IMR-90 (cell line): ENCODE measurements around the gene WWC2. TPM values are rescaled to one million over a fixed set of nuclear protein-coding genes. Genes with fewer than 3 reads are reported as not detected.

Experiments used
- ATAC-seq: fragments of 200-7000 bp; cut with Tn5 transposase; 2 replicates; pipeline ENCODE4 v1.9.1; 2020; ENCODE audit warnings: low read depth, mild to moderate bottlenecking, moderate library complexity
- BruUV-seq: library from RNA; stranded (reverse); fragments of 400-500 nt; replicated peaks from 2 replicates; lab custom pipeline; 2021; lab: Mats Ljungman, UMichigan
- CTCF ChIA-PET: fragments of 300-600 bp; formaldehyde crosslinking; extraction: SDS; loops from one replicate; lab custom pipeline; 2021; ENCODE audit warnings: antibody characterized with exemption; lab: Yijun Ruan, JAX
- POLR2A ChIA-PET: fragments of 300-600 bp; sonication (Branson Sonifier 250); formaldehyde crosslinking; loops from one replicate; lab custom pipeline; 2022; ENCODE audit warnings: antibody characterized with exemption; ENCODE audit not compliant: unreplicated experiment; lab: Charles Lee
- DNase-seq: peaks from one replicate; pipeline ENCODE4 v3.0.0; 2013
- H2AFZ ChIP-seq: replicated peaks from 2 replicates; pipeline ENCODE3; 2013; ENCODE audit warnings: low read length, mild to moderate bottlenecking; ENCODE audit not compliant: poor library complexity
- H2AK5ac ChIP-seq: 2 replicates; pipeline ENCODE4 v1.6.1; 2013; ENCODE audit warnings: low read depth, low read length, inconsistent platforms
- H2AK9ac ChIP-seq: replicated peaks from 2 replicates; pipeline ENCODE3; 2013; ENCODE audit warnings: mild to moderate bottlenecking, low read depth, low read length, moderate library complexity; ENCODE audit not compliant: poor library complexity
- H2BK120ac ChIP-seq: 2 replicates; pipeline ENCODE4 v1.6.1; 2013; ENCODE audit warnings: low read depth, low read length, inconsistent platforms
- H2BK15ac ChIP-seq: 3 replicates; pipeline ENCODE4 v1.6.1; 2013; ENCODE audit warnings: low read depth, low read length, inconsistent platforms
- H2BK20ac ChIP-seq: 2 replicates; pipeline ENCODE4 v1.6.1; 2013; ENCODE audit warnings: low read depth, mild to moderate bottlenecking, inconsistent platforms, low read length, moderate library complexity
- H2BK5ac ChIP-seq: 2 replicates; pipeline ENCODE4 v1.6.1; 2013; ENCODE audit warnings: mild to moderate bottlenecking, low read depth, low read length, inconsistent platforms; ENCODE audit not compliant: poor library complexity, severe bottlenecking
- H3K14ac ChIP-seq: replicated peaks from 2 replicates; pipeline ENCODE4 v1.6.1; 2013; ENCODE audit warnings: low read depth, low read length, inconsistent platforms
- H3K18ac ChIP-seq: 2 replicates; pipeline ENCODE4 v1.6.1; 2013; ENCODE audit warnings: low read depth, low read length, control low read depth
- H3K23ac ChIP-seq: 2 replicates; pipeline ENCODE4 v1.6.1; 2013; ENCODE audit warnings: low read depth, low read length, inconsistent platforms
- H3K27ac ChIP-seq: 2 replicates; pipeline ENCODE4 v1.5.1; 2013; ENCODE audit warnings: mild to moderate bottlenecking, control low read depth, low read length; ENCODE audit not compliant: insufficient read depth
- H3K27me3 ChIP-seq: 2 replicates; pipeline ENCODE4 v1.6.1; 2013; ENCODE audit warnings: low read length; ENCODE audit not compliant: control insufficient read depth, insufficient read depth
- H3K36me3 ChIP-seq: 2 replicates; pipeline ENCODE4 v1.6.1; 2013; ENCODE audit warnings: low read length, mixed read lengths; ENCODE audit not compliant: control insufficient read depth, insufficient read depth
- H3K4ac ChIP-seq: 2 replicates; pipeline ENCODE4 v1.6.1; 2013; ENCODE audit warnings: low read depth, low read length, inconsistent platforms
- H3K4me1 ChIP-seq: 2 replicates; pipeline ENCODE4 v1.6.1; 2013; ENCODE audit warnings: low read length, mixed read lengths; ENCODE audit not compliant: control insufficient read depth, insufficient read depth
- H3K4me2 ChIP-seq: 2 replicates; pipeline ENCODE4 v1.6.1; 2013; ENCODE audit warnings: low read depth, mild to moderate bottlenecking, control low read depth, low read length, moderate library complexity
- H3K4me3 ChIP-seq: 2 replicates; pipeline ENCODE4 v1.5.1; 2013; ENCODE audit warnings: low read depth, mild to moderate bottlenecking, control low read depth, low read length, moderate library complexity; ENCODE audit not compliant: insufficient read depth
- H3K56ac ChIP-seq: 2 replicates; pipeline ENCODE4 v1.6.1; 2013; ENCODE audit warnings: low read length, inconsistent platforms; ENCODE audit not compliant: insufficient read depth; ENCODE audit errors: extremely low read depth
- H3K79me1 ChIP-seq, 2 experiments: 2 replicates each; pipeline ENCODE4 v1.6.1; 2013; ENCODE audit warnings: low read length in 2 of 2, inconsistent platforms in 1 of 2, low read depth in 1 of 2
- H3K9ac ChIP-seq: 2 replicates; pipeline ENCODE4 v1.6.1; 2013; ENCODE audit warnings: low read depth, low read length, control low read depth
- H3K9me1 ChIP-seq: 2 replicates; pipeline ENCODE4 v1.6.1; 2013; ENCODE audit warnings: low read length, inconsistent platforms; ENCODE audit not compliant: insufficient read depth
- H3K9me3 ChIP-seq: 2 replicates; pipeline ENCODE4 v1.6.1; 2013; ENCODE audit warnings: low read length; ENCODE audit not compliant: control insufficient read depth, insufficient read depth
- H4K20me1 ChIP-seq: 2 replicates; pipeline ENCODE4 v1.6.1; 2013; ENCODE audit warnings: low read length, inconsistent platforms; ENCODE audit not compliant: insufficient read depth
- H4K5ac ChIP-seq: 2 replicates; pipeline ENCODE4 v1.6.1; 2013; ENCODE audit warnings: mild to moderate bottlenecking, low read depth, low read length, control low read depth
- H4K8ac ChIP-seq, 2 experiments: 2 replicates each; pipeline ENCODE4 v1.6.1; 2013; ENCODE audit warnings: low read depth in 2 of 2, low read length in 2 of 2, control low read depth in 1 of 2, inconsistent platforms in 1 of 2
- H4K91ac ChIP-seq: 2 replicates; pipeline ENCODE4 v1.6.1; 2013; ENCODE audit warnings: low read depth, low read length, inconsistent platforms; ENCODE audit not compliant: insufficient read depth
- CHD1 ChIP-seq: IDR thresholded peaks from 2 replicates; pipeline ENCODE4 v1.6.1; 2012; ENCODE audit warnings: low read depth, low read length, improper control_type of control experiment
- CTCF ChIP-seq: conservative IDR thresholded peaks from 2 replicates; pipeline ENCODE4 v1.5.1; 2012; ENCODE audit warnings: mild to moderate bottlenecking, low read depth, low read length, improper control_type of control experiment
- FOS ChIP-seq: fragments of 150-350 bp; IDR thresholded peaks from 2 replicates; pipeline ENCODE4 v1.6.1; 2016; ENCODE audit warnings: low read depth, low read length
- MAZ ChIP-seq: IDR thresholded peaks from 2 replicates; pipeline ENCODE4 v1.6.1; 2012; ENCODE audit warnings: low read depth, mild to moderate bottlenecking, low read length, improper control_type of control experiment, moderate library complexity, borderline replicate concordance
- MXI1 ChIP-seq: IDR thresholded peaks from 2 replicates; pipeline ENCODE4 v1.6.1; 2012; ENCODE audit warnings: low read depth, mild to moderate bottlenecking, low read length, moderate library complexity, borderline replicate concordance
- NFE2L2 ChIP-seq: fragments of 150-350 bp; IDR thresholded peaks from 2 replicates; pipeline ENCODE4 v1.6.1; 2016; ENCODE audit warnings: low read depth, mild to moderate bottlenecking, low read length
- POLR2A ChIP-seq: IDR thresholded peaks from 2 replicates; pipeline ENCODE4 v1.6.1; 2012; ENCODE audit warnings: mild to moderate bottlenecking, low read depth, low read length
- RAD21 ChIP-seq: IDR thresholded peaks from 2 replicates; pipeline ENCODE4 v1.6.1; 2012; ENCODE audit warnings: low read length, improper control_type of control experiment
- RCOR1 ChIP-seq: IDR thresholded peaks from 2 replicates; pipeline ENCODE4 v1.6.1; 2012; ENCODE audit warnings: mild to moderate bottlenecking, low read length, improper control_type of control experiment; ENCODE audit not compliant: insufficient replicate concordance
- USF2 ChIP-seq: fragments of 150-350 bp; IDR thresholded peaks from 2 replicates; pipeline ENCODE4 v1.6.1; 2017; ENCODE audit warnings: mild to moderate bottlenecking, antibody characterized with exemption, low read length, low read depth
- dilution Hi-C: fragments of 300-500 bp; cut with HindIII; formaldehyde crosslinking; loops from one replicate; pipeline ENCODE4 v1.14.3; 2018; ENCODE audit warnings: low sequenced_read_pairs; ENCODE audit not compliant: unreplicated experiment
- in situ Hi-C: fragments of 300-500 bp; cut with MboI; formaldehyde crosslinking; loops from 3 replicates; pipeline ENCODE4 v1.14.3; 2019; ENCODE audit warnings: low sequenced_read_pairs, inconsistent platforms, mixed read lengths
- intact Hi-C: fragments of 100-400 bp; cut with micrococcal nuclease; formaldehyde crosslinking; loops from 2 replicates; pipeline ENCODE4 v1.10.0; 2022
- polyA plus RNA-seq, 3 experiments: library from polyadenylated mRNA; depleted of rRNA; stranded (reverse); fragments of >200 nt; gene quantifications; 2 replicates each; pipeline ENCODE4 v1.2.3, GENCODE V29; 2012; ENCODE audit warnings: low replicate concordance in 1 of 3
- total RNA-seq: library from RNA; depleted of rRNA; stranded (reverse); fragments of >200 nt; gene quantifications from 2 replicates; pipeline ENCODE4 v1.2.3, GENCODE V29; 2012

WWC2 gene
- total and polyA plus RNA-seq, 2 of the 4 experiments (the other 2 are of a cell fraction), result 26.6 to 27.4 TPM

GRCh38 chr4:183165376-183165775 lies 66.3 kb downstream of the WWC2 start (continued):
- TF ChIP-seq MAZ (no peak), MXI1 (no peak), FOS (no peak)

GRCh38 chr4:183170894-183171293 lies 71.8 kb downstream of the WWC2 start:
- Histone ChIP-seq H3K4ac (no peak overlapping the region), H2BK120ac (no peak overlapping the region), H4K5ac (no peak overlapping the region), H3K9me3 (no peaks in the 10 kb centered on the region), H2AK9ac (no peak overlapping the region), H4K20me1 (peaks cover 24% of the 10 kb centered on the region; the same call in 1 of the 2 replicates), H3K9ac (no peak overlapping the region), H2AK5ac (no peak overlapping the region), H3K23ac (no peak overlapping the region), H4K8ac (no peak overlapping the region), H3K4me2 (no peak overlapping the region), H2BK5ac (no peak overlapping the region), H2AFZ (no peak overlapping the region), H4K91ac (no peak overlapping the region), H3K56ac (no peak overlapping the region), H3K79me1 (peaks cover 33 to 72% of the 10 kb centered on the region in 2 experiments), H3K4me3 (no peak overlapping the region), H3K27me3 (no peaks in the 10 kb centered on the region), H3K18ac (no peak overlapping the region), H2BK15ac (no peak overlapping the region), H3K36me3 (no peaks in the 10 kb centered on the region), H3K14ac (no peak overlapping the region), H2BK20ac (no peak overlapping the region), H3K27ac (no peak overlapping the region), H3K4me1 (peaks cover 23% of the 10 kb centered on the region), H3K9me1 (peaks cover 17% of the 10 kb centered on the region)
- intact Hi-C loops, result no loop called here
- no TSS peak for BruUV-seq
- ATAC-seq, result no peak
- no peak for DNase-seq
- ChIA-PET CTCF (interaction anchor here (1.0 to 1.2 kb wide), 2 partner anchors 11 to 79 kb away, joined by 3 to 4 read pairs; no protein-coding TSS in a partner anchor), POLR2A (no interaction called here)
- dilution Hi-C loops, result no loop called here
- TF ChIP-seq NFE2L2 (no peak), MAZ (no peak), USF2 (no peak), POLR2A (no peak), RCOR1 (no peak), RAD21 (no peak), MXI1 (no peak), FOS (no peak), CTCF (no peak), CHD1 (no peak)
- in situ Hi-C loops, result no loop called here
